Testis (tissue), 2 donors: Measurements from ENCODE around the gene SPOCD1.

Experiments used
- CTCF ChIP-seq, 3 experiments: fragments of 450-650 bp in 2 of 3; fragments of 200-600 bp in 1 of 3; sonication (generic) in 1 of 3; IDR thresholded peaks; one replicate each; pipeline ENCODE4 v1.5.1; 2016 to 2019; ENCODE audit warnings: antibody characterized with exemption in 3 of 3, mild to moderate bottlenecking in 2 of 3, moderate library complexity in 1 of 3
- POLR2A ChIP-seq: fragments of 450-650 bp; IDR thresholded peaks from one replicate; pipeline ENCODE4 v1.6.1; 2017; ENCODE audit warnings: antibody characterized with exemption, mild to moderate bottlenecking, moderate library complexity

- TF ChIP-seq POLR2A (no peak), CTCF (IDR thresholded peaks at IDR 0.05) (no peak)
Observed at GRCh38 chr1:31822766-31823165, 6.9 kb upstream of the SPOCD1 start.
